Forelimb muscle (tissue), 1 donor: Measurements from ENCODE around the gene CCDC192. TPM values are rescaled to one million over a fixed set of nuclear protein-coding genes. Genes with fewer than 3 reads are reported as not detected.
"Not testable (repeated sequence)": the region's sequence is repeated elsewhere in the genome, so short reads cannot be mapped to it uniquely, and the experiment has no call there.

Experiments used
- DNase-seq: peaks from one replicate; pipeline ENCODE4 v3.0.0-alpha.2; 2013; ENCODE audit warnings: low read depth
- polyA plus RNA-seq: library from polyadenylated mRNA; unstranded; fragments of 120-200 nt; gene quantifications from one replicate; pipeline ENCODE4 v1.2.1, GENCODE V29; 2013; ENCODE audit not compliant: insufficient read length

The CCDC192 gene
- polyA plus RNA-seq = 0.48 TPM

DNA sequence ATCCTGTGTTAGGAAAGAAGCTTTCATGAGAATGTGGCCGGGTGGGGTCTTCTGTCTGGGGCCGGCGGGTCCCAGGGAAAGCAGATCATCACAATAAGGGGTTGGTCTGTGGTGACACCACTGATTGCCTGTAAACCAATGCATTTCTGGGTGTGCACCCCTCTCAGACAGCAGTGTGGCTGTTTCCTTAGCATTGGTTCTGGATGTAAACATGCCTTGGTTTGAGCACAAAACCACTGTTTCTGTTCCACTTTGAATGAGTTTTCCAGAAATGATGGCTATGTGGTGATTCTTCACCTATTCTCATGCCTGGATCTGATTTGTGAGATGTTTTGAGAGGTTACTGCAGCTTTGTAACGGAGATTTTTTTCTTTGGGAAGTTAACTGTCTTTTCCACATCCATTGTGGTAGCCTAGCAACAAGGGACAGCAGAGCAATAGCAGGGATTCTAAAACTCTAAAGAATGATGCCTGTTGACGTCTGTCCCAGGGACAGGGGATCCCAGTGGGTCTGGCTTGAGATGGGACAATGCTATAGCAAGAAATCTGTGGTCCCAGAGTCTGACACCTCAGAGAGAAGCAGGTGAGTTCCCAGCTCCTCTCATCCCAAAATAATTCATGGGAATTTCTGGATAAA lies at the start of gene CCDC192:
Gene CCDC192, plus strand, starts transcription at position 466 of the 636 bp plus-strand sequence. Its CDS starts 55 bp downstream, at position 521.
- DNase-seq = no peak

- DNase-seq = no peak
These were observed 46.4 kb upstream of the CCDC192 start for GRCh38 chr5:127656825-127657224.

- DNase-seq = no peak
These were observed 43.0 kb upstream of the CCDC192 start for GRCh38 chr5:127660047-127660733.

GRCh38 chr5:127664093-127664492 lies 39.1 kb upstream of the CCDC192 start:
- no peak for DNase-seq

- DNase-seq = no peak
These were observed 37.5 kb upstream of the CCDC192 start for GRCh38 chr5:127665641-127666040.

DNA sequence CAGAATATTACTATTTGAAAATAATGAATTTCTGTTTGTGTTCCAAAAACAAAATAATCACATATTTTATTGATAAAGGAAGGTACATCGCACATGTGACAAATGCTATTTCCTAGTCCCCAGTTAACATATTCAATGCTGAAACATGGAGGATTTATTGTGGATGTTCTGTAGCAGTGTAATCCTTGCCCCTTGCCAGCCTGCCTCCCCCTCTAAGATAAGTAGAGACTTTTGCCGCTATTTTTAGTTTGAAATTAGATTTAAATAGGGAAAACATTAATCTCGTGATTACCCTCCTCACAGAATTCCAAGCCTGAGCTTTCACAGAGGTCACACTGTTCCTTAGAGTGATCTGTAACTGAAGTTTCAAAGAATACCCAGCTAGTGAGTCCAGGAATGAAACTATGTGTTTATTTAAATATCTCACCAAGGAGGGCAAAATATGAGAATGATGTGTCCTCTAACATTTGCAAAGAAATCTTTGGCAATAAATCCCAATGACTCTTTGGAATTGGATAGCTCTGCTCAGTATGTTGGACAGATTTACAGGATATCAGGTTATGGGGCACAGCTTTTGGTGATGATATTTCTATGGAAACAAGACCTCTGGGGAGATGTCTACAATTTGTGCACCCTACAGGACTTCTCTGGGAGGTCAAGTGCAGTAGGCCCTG lies 37.0 kb upstream of the CCDC192 start:
- no peak for DNase-seq

DNA sequence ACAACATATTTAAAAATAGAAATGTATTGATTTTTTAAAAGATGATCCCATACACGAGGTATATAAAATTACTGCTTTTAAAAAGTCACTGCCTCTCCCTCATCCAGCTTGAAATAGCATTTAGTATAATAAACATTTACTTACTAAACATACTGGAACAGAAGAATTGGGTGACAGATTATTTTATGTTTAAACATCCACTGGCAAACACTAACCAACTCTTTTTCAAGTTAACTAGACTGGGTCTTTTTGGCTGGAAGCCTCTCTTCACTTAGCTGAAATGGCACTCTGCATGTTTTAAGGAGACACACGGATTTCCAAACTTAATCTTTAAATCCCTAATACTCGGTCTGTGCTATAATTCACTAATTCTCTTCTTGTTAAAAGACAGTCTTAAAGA lies 35.3 kb upstream of the CCDC192 start:
- DNase-seq = no peak

- no peak for DNase-seq
These were observed 32.0 kb upstream of the CCDC192 start for GRCh38 chr5:127671218-127671617.

- no peak for DNase-seq
These were observed 29.9 kb upstream of the CCDC192 start for GRCh38 chr5:127673117-127673800.

DNA sequence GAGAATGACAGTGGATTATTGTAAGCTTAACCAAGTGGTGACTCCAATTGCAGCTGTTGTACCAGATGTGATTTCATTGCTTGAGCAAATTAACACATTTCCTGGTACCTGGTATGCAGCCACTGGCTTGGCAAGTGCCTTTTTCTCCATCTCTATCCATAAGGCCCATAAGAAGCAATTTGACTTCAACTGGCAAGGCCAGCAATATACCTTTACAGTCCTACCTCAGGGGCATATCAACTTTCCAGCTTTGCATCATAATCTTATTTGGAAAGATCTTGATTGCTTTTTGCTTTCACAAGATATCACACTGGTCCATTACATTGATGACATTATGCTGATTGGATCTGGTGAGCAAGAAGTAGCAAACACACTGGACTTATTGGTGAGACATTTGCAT lies 26.2 kb upstream of the CCDC192 start:
- not testable (repeated sequence) for DNase-seq

DNA sequence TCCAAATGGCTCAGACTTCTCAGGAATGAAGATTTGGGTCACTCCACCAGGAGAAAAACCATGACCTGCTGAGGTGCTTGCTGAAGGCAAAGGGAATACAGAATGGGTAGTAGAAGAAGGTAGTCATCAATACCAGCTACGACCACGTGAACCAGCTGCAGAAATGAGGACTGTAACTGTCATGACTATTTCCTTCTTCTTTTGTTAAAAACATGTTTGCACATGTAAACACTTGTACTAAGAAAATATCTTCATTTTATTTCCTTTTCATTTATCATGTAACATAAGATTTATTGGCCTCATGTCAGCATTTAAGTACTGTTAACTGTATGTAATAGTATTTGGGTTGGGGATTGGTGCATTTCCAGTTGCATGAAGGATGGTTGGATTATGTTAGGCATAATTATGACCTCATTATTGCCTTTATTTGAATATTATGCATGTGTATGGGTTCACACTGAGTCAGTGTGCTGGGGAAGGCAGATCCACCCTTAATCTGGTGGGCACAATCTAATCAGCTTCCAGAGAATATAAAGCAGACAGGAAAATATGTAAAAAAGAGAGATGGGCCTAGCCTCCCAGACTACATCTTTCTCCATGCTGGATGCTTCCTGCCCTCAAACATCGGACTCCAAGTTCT lies 23.4 kb upstream of the CCDC192 start:
- not testable (repeated sequence) for DNase-seq

GRCh38 chr5:127680595-127680994 lies 22.6 kb upstream of the CCDC192 start:
- no peak for DNase-seq

GRCh38 chr5:127683008-127683407 lies 20.2 kb upstream of the CCDC192 start:
- no peak for DNase-seq

GRCh38 chr5:127684726-127685467 lies 18.3 kb upstream of the CCDC192 start:
- no peak for DNase-seq

GRCh38 chr5:127685662-127686061 lies 17.5 kb upstream of the CCDC192 start:
- no peak for DNase-seq

- no peak for DNase-seq
These were observed 16.8 kb upstream of the CCDC192 start for GRCh38 chr5:127686424-127686823.

GRCh38 chr5:127694518-127695171 lies 8.5 kb upstream of the CCDC192 start:
- DNase-seq = no peak

- no peak for DNase-seq
These were observed 7.8 kb upstream of the CCDC192 start for GRCh38 chr5:127695346-127695745.

DNA sequence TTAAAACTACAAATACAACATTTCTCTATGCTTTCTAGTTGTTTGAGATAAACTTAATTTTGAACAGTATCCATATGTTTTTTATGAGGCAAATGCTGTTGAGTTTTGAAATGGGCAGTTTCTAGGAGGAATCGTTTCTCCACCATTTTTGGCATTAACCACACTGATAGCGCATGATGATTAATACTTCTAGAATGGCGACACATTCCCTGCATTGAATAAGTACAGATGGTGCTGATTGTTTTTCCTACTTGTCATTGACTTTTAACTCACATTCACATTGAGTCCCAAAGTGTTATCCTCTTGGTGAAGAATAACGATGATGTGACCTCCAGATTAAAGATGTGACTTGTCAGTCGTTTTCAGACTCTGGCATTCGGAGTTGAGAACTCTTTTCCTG lies 6.5 kb upstream of the CCDC192 start:
- DNase-seq = no peak

- DNase-seq = no peak
These were observed 5.1 kb upstream of the CCDC192 start for GRCh38 chr5:127697894-127698600.
